ENCODE results near the gene SNED1.

SNED1 gene

GRCh38 chr2:241038374-241039180, 40.2 kb downstream of the SNED1 start:
- no peak for TF ChIP-seq CTCF (conservative IDR thresholded peaks at IDR 0.05)

DNA sequence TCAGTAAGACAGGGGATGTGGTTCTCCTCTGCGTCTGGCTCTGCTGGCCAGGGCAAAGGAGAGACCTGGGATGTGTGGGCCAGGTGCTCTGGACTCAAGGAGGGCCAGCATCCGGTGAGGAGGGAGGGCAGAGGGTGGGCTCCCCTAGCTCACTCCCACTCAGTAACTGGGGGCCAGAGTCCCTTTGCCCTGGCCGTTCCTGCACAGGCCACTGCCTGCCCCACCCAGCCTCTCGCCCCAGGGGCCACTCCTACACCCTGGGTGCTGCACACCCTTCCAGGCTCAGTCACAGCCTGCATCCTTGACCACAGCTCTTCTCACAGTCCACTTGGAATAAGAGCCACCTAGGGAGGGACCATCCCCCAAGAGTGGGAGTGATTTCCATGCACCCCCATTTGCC, 41.0 kb downstream of the SNED1 start:
- H3K27ac ChIP-seq: no peak overlapping the region
- no peak for TF ChIP-seq CTCF (conservative IDR thresholded peaks at IDR 0.05)

More at GRCh38 chr2:241038374-241039180, 40.2 kb downstream of the SNED1 start:
- no peak overlapping the region for H3K27ac ChIP-seq

GRCh38 chr2:241040081-241040803, 41.8 kb downstream of the SNED1 start:
- no peak overlapping the region for H3K27ac ChIP-seq
- TF ChIP-seq CTCF (conservative IDR thresholded peaks at IDR 0.05): no peak

GRCh38 chr2:241041589-241042158, 43.3 kb downstream of the SNED1 start:
- H3K27ac ChIP-seq: no peak overlapping the region
- no peak for TF ChIP-seq CTCF (conservative IDR thresholded peaks at IDR 0.05)

DNA sequence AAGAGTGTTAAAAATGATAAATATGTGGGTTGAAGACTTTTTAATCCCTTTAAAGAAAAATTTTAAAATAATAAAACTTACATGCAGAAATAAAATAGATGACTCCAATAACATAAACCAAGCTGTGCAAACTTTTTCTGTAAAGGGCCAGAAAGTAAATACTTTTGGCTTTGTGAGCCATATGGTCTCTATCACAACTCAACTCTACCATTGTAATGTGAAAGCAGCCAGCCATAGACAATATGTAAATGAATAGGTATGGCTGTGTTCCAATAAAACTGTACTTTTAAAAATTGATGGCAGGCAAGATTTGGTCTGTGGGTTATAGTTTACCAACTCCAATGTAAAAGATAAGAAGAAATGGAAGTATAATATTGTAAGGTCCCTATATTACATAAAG, 45.2 kb downstream of the SNED1 start:
- H3K27ac ChIP-seq: no peak overlapping the region
- no peak for TF ChIP-seq CTCF (conservative IDR thresholded peaks at IDR 0.05)

- H3K27ac ChIP-seq: no peak overlapping the region
- no peak for TF ChIP-seq CTCF (conservative IDR thresholded peaks at IDR 0.05)
Observed at GRCh38 chr2:241047253-241048010, 49.0 kb downstream of the SNED1 start.
